ENCODE results near the gene SLC8A2. TPM values are rescaled to one million over a fixed set of nuclear protein-coding genes. Genes with fewer than 3 reads are reported as not detected.

The SLC8A2 gene
- total and polyA plus RNA-seq, 8 donors: 0.06 to 0.34 (median 0.20) TPM; not detected in 1

- H3K9me3 ChIP-seq: no peaks in the 10 kb centered on the region
- intact Hi-C loops (cut with DNase I): no loop called here
- peaks cover 32 to 70% of the 10 kb centered on the region in 2 donors for H3K4me1 ChIP-seq
- no peak for TF ChIP-seq CTCF (IDR thresholded peaks at IDR 0.05)
- H3K4me3 ChIP-seq: no peak overlapping the region
- DNase-seq (peak in 1 of 4 donors; percentile 26), ATAC-seq (no peak)
- no peaks in the 10 kb centered on the region for H3K27me3 ChIP-seq
- peaks cover 0 to 24% of the 10 kb centered on the region in 2 donors for H3K36me3 ChIP-seq
- H3K27ac ChIP-seq: no peak overlapping the region
These were observed 37.0 kb upstream of the SLC8A2 start for GRCh38 chr19:47508721-47509120.

- H3K4me3 ChIP-seq: no peak overlapping the region
- no peaks in the 10 kb centered on the region for H3K9me3 ChIP-seq
- intact Hi-C loops (cut with DNase I): no loop called here
- H3K36me3 ChIP-seq: peaks cover 0 to 31% of the 10 kb centered on the region in 2 donors
- peak in 1 of 4 donors; percentile 49 for DNase-seq
- no peak overlapping the region for H3K27ac ChIP-seq
- no peak for TF ChIP-seq CTCF (IDR thresholded peaks at IDR 0.05)
- peaks cover 26 to 63% of the 10 kb centered on the region in 2 donors for H3K4me1 ChIP-seq
- H3K27me3 ChIP-seq: no peaks in the 10 kb centered on the region
- ATAC-seq: no peak
These were observed 36.3 kb upstream of the SLC8A2 start for GRCh38 chr19:47507924-47508553.

GRCh38 chr19:47507012-47507411 lies 35.3 kb upstream of the SLC8A2 start:
- ATAC-seq: no peak
- peaks cover 20 to 53% of the 10 kb centered on the region in 2 donors for H3K4me1 ChIP-seq

GRCh38 chr19:47506459-47506858 lies 34.8 kb upstream of the SLC8A2 start:
- peak in 1 of 4 donors; percentile 23 for DNase-seq
- Histone ChIP-seq H3K9me3 (no peaks in the 10 kb centered on the region), H3K4me1 (peaks cover 15 to 47% of the 10 kb centered on the region in 2 donors), H3K4me3 (no peak overlapping the region), H3K27ac (no peak overlapping the region), H3K27me3 (no peaks in the 10 kb centered on the region), H3K36me3 (peaks cover 0 to 47% of the 10 kb centered on the region in 2 donors)
- no peak for ATAC-seq
- no peak for TF ChIP-seq CTCF (IDR thresholded peaks at IDR 0.05)
- intact Hi-C loops (cut with DNase I): no loop called here

More at GRCh38 chr19:47507012-47507411, 35.3 kb upstream of the SLC8A2 start:
- DNase-seq: peak in 1 of 4 donors; percentile 24
- Histone ChIP-seq H3K36me3 (peaks cover 0 to 41% of the 10 kb centered on the region in 2 donors), H3K27ac (no peak overlapping the region), H3K4me3 (no peak overlapping the region), H3K9me3 (no peaks in the 10 kb centered on the region), H3K27me3 (no peaks in the 10 kb centered on the region)
- intact Hi-C loops (cut with DNase I): no loop called here
- no peak for TF ChIP-seq CTCF (IDR thresholded peaks at IDR 0.05)

GRCh38 chr19:47505506-47505905 lies 33.8 kb upstream of the SLC8A2 start:
- Histone ChIP-seq H3K27ac (no peak overlapping the region), H3K4me3 (no peak overlapping the region), H3K4me1 (peaks cover 8 to 38% of the 10 kb centered on the region in 2 donors), H3K9me3 (no peaks in the 10 kb centered on the region), H3K36me3 (peaks cover 0 to 56% of the 10 kb centered on the region in 2 donors), H3K27me3 (no peaks in the 10 kb centered on the region)
- no peak for ATAC-seq
- peak in 1 of 4 donors; percentile 43 for DNase-seq
- no peak for TF ChIP-seq CTCF (IDR thresholded peaks at IDR 0.05)
- intact Hi-C loops (cut with DNase I): no loop called here
